Activated CD8-positive, alpha-beta T cell treated with anti-CD3 and anti-CD28 coated beads for 36 hours (primary cell): Measurements from ENCODE around the gene PGLYRP1. TPM values are rescaled to one million over a fixed set of nuclear protein-coding genes. Genes with fewer than 3 reads are reported as not detected.

Source experiments
- ATAC-seq: fragments of 200-7000 bp; cut with Tn5 transposase; one replicate; pipeline ENCODE4 v1.10.0; 2021; ENCODE audit warnings: mild to moderate bottlenecking, moderate library complexity
- CTCF ChIA-PET: fragments of 350-600 bp; sonication (Branson Sonifier 250); formaldehyde crosslinking; loops from one replicate; lab custom pipeline; 2021; ENCODE audit warnings: antibody characterized with exemption; lab: Charles Lee
- POLR2A ChIA-PET: fragments of 350-600 bp; sonication (Branson Sonifier 250); formaldehyde crosslinking; loops from one replicate; lab custom pipeline; 2021; ENCODE audit warnings: antibody characterized with exemption; lab: Charles Lee
- DNase-seq: peaks from one replicate; pipeline ENCODE4 v3.0.0-alpha.2; 2020
- H3K27ac Mint-ChIP-seq: one replicate; pipeline ENCODE4 v1.8.0; 2021; ENCODE audit warnings: mild to moderate bottlenecking, mixed read lengths
- H3K27me3 Mint-ChIP-seq: one replicate; pipeline ENCODE4 v1.8.0; 2021; ENCODE audit warnings: mixed read lengths
- H3K36me3 Mint-ChIP-seq: one replicate; pipeline ENCODE4 v1.8.0; 2021; ENCODE audit warnings: low read depth, mixed read lengths
- H3K4me1 Mint-ChIP-seq: one replicate; pipeline ENCODE4 v1.8.0; 2021; ENCODE audit warnings: low read depth, mixed read lengths
- H3K4me3 Mint-ChIP-seq: one replicate; pipeline ENCODE4 v1.8.0; 2021; ENCODE audit warnings: mild to moderate bottlenecking, moderate library complexity, mixed read lengths
- H3K9me3 Mint-ChIP-seq: one replicate; pipeline ENCODE4 v1.8.0; 2021; ENCODE audit warnings: mixed read lengths
- intact Hi-C: fragments of 100-400 bp; cut with micrococcal nuclease; formaldehyde crosslinking; loops from one replicate; pipeline ENCODE4 v1.10.0; 2022
- total RNA-seq, 2 experiments: library from RNA; stranded (reverse); gene quantifications; one replicate each; pipeline ENCODE4 v1.2.3, GENCODE V29; 2021
- TF ChIP-seq, protein P1 (sequence below): fragments of 200-600 bp; IDR thresholded peaks from one replicate; pipeline ENCODE4 v1.8.0; 2022; ENCODE audit warnings: antibody characterized with exemption, mild to moderate bottlenecking

The PGLYRP1 gene
- total RNA-seq, 2 experiments from 2014 or later: not detected

DNA sequence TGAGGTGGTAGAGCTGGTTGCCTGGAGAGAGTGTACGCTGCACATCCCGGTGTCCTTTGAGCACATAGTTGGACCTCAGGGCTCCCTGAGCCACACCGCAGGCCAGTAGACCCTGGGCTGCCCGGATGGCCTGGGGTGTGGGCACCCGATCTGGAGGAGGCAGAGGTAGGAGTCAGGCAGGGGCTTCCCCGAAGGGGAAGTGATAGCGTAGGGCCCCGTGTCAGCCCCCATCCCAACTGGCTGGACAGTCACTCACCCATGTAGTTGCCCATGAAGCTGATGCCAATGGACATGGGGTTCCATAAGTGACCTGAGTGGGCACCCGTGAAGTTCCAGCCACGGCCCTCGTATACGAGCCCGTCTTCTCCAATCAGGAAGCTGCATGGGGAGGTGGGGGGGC is 3.6 kb downstream of the PGLYRP1 start:
- H3K4me3 Mint-ChIP-seq: no peak overlapping the region
- CTCF ChIA-PET: interaction anchor here (0.9 to 5.8 kb wide), 2 partner anchors 9 to 24 kb away, joined by 3 to 47 read pairs; partner anchors contain the start of gene CCDC61
- DNase-seq (no peak), ATAC-seq (no peak)
- H3K27ac Mint-ChIP-seq: no peak overlapping the region
- H3K9me3 Mint-ChIP-seq: no peaks in the 10 kb centered on the region
- peaks cover 16% of the 10 kb centered on the region for H3K4me1 Mint-ChIP-seq
- POLR2A ChIA-PET: interaction anchor here (1.0 kb wide), 1 partner anchor 16 kb away, joined by 3 read pairs; no protein-coding TSS in a partner anchor
- H3K36me3 Mint-ChIP-seq: peaks cover 5% of the 10 kb centered on the region
- TF ChIP-seq, protein P1, sequence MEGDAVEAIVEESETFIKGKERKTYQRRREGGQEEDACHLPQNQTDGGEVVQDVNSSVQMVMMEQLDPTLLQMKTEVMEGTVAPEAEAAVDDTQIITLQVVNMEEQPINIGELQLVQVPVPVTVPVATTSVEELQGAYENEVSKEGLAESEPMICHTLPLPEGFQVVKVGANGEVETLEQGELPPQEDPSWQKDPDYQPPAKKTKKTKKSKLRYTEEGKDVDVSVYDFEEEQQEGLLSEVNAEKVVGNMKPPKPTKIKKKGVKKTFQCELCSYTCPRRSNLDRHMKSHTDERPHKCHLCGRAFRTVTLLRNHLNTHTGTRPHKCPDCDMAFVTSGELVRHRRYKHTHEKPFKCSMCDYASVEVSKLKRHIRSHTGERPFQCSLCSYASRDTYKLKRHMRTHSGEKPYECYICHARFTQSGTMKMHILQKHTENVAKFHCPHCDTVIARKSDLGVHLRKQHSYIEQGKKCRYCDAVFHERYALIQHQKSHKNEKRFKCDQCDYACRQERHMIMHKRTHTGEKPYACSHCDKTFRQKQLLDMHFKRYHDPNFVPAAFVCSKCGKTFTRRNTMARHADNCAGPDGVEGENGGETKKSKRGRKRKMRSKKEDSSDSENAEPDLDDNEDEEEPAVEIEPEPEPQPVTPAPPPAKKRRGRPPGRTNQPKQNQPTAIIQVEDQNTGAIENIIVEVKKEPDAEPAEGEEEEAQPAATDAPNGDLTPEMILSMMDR: no peak
- peaks cover 14% of the 10 kb centered on the region for H3K27me3 Mint-ChIP-seq
- intact Hi-C loops: no loop called here

DNA sequence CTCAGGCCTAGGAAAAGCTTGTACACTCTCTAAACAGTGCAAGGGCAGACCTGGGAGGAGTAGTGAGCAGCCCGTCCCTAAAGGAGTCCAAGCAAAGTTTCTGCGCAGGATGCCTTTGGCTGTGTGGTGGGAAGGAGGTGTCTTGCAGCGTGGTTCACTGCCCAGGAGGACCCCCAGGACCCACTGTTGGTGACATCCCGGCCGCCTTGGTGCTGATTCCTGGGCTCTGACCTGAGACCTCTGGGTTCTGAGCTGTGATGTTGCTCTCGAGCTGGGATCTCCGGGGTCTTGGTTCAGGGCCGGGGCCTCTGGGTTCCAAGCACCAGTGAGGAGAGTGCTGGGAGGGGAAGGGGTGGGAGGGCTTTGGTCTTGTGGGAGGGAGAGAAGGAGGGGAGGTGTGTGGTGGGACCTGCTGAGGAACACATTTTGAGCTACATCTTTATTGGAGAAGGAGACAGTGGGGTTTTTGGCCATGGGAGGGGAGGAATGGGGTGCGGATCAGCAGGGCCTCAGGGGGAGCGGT is 4.1 kb downstream of the PGLYRP1 start:
- H3K9me3 Mint-ChIP-seq: no peaks in the 10 kb centered on the region
- no peak overlapping the region for H3K4me3 Mint-ChIP-seq
- TF ChIP-seq, protein P1: no peak
- H3K36me3 Mint-ChIP-seq: peaks cover 5% of the 10 kb centered on the region
- H3K27me3 Mint-ChIP-seq: peaks cover 11% of the 10 kb centered on the region
- POLR2A ChIA-PET: no interaction called here
- peaks cover 16% of the 10 kb centered on the region for H3K4me1 Mint-ChIP-seq
- CTCF ChIA-PET: interaction anchor here (0.9 to 5.8 kb wide), 2 partner anchors 10 to 24 kb away, joined by 3 to 47 read pairs; partner anchors contain the start of gene CCDC61
- H3K27ac Mint-ChIP-seq: no peak overlapping the region
- ATAC-seq (no peak), DNase-seq (no peak)
- intact Hi-C loops: no loop called here

DNA sequence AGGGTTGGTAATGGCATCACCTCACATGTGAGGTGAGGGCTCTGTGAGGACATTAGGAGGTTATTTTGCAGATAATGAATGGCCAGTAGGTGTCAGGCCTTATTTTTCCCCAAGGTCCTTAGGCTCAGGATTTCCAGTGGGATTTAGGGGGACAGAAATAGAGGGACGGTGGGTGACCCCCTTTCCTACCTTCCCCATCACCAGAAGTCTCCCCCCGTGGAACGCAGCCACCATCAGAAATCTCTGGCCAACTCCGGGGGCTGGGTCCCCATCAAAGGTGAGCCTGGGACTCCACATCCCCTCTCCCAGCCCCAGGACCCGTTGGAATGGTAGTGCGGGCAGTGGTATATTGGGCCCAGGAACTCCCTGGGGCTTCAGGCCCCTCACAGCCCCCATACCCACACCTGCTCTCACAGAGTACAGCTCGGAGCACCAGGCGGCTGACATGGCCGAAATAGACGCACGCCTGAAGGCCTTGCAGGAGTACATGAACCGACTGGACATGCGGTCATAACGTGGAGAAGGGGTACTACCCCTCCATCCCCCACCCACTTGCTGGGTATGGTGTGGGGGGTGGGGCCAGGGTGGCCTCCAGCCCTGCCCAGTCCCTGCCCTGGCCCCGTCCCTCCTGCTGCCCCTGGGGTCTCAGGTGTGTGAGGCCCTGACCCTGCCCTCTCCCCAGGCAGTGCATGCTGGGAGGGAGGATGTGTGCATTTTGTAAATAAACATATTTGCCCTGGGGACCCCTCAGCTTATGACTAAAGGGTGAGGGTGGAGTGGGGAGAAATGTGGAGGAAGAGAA is 4.8 kb downstream of the PGLYRP1 start:
- Mint-ChIP-seq H3K4me1 (peaks cover 16% of the 10 kb centered on the region), H3K27me3 (peaks cover 11% of the 10 kb centered on the region), H3K27ac (no peak overlapping the region), H3K36me3 (peaks cover 5% of the 10 kb centered on the region), H3K9me3 (no peaks in the 10 kb centered on the region), H3K4me3 (no peak overlapping the region)
- DNase-seq (no peak), ATAC-seq (no peak)
- ChIA-PET POLR2A (no interaction called here), CTCF (interaction anchor here (0.9 to 5.8 kb wide), 6 partner anchors 11 to 250 kb away, joined by 3 to 47 read pairs (median 4); partner anchors contain the start of genes CCDC61 and MYPOP)
- TF ChIP-seq, protein P1: no peak
- intact Hi-C loops: no loop called here

DNA sequence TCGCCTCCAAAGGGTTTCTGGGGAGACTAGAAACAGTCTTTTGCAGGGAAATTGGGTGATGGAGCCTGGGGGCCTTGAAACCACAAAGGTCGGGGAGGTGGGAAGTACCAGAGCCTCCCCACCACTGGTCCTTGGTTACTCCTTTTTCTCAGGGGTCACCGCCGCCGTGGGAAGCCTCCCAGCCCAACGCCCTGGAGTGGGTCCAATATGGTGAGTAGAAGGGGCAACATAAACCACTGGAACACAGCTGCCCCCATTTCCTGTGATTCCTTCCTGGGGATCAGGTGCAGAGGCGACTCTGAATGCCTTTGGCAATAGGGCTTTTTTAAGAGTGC is 5.8 kb downstream of the PGLYRP1 start:
- Mint-ChIP-seq H3K4me3 (peak overlapping the region; percentile 15), H3K9me3 (no peaks in the 10 kb centered on the region), H3K36me3 (peaks cover 7% of the 10 kb centered on the region), H3K27ac (no peak overlapping the region), H3K27me3 (peaks cover 11% of the 10 kb centered on the region), H3K4me1 (peaks cover 16% of the 10 kb centered on the region)
- TF ChIP-seq, protein P1: peak; percentile 49
- DNase-seq (no peak), ATAC-seq (no peak)
- POLR2A ChIA-PET: interaction anchor here (0.9 to 1.0 kb wide), 2 partner anchors 21 to 131 kb away, joined by 3 read pairs; partner anchors contain the start of gene IRF2BP1
- intact Hi-C loops: no loop called here
- CTCF ChIA-PET: interaction anchor here (0.6 to 5.8 kb wide), 18 partner anchors 9 to 251 kb away, joined by 3 to 47 read pairs (median 3); partner anchors contain the start of genes CCDC61 and MYPOP
